ENCODE results near the gene NCKAP5L. TPM values are rescaled to one million over a fixed set of nuclear protein-coding genes. Genes with fewer than 3 reads are reported as not detected.

NCKAP5L gene
- polyA plus RNA-seq, 4 donors = 0.45 to 7.0 (median 2.9) TPM

GRCh38 chr12:49823951-49824350 lies 4.3 kb downstream of the NCKAP5L start:
- H3K4me1 ChIP-seq (ENCODE audit: control insufficient read depth in 3 of 3, insufficient read depth in 2 of 3, low read depth in 1 of 3, low read length in 2 of 3) = peaks cover 0 to 9% (median 2%) of the 10 kb centered on the region in 3 donors
- FAIRE-seq (no peak), DNase-seq (no peak)
- H3K4me3 ChIP-seq (ENCODE audit: low read depth in 1 of 3, low read length in 3 of 3) = no peak overlapping the region
- WGBS, 3 donors = 91 to 96% (median 95%) methylated on average over 6 of the region's 6 CpGs
- no peaks in the 10 kb centered on the region for H3K27me3 ChIP-seq (ENCODE audit: control insufficient read depth in 3 of 3, insufficient read depth in 3 of 3, low read length in 3 of 3)
- peaks cover 0 to 17% (median 0%) of the 10 kb centered on the region in 3 donors for H3K36me3 ChIP-seq (ENCODE audit: control insufficient read depth in 3 of 3, insufficient read depth in 2 of 3, low read depth in 1 of 3, low read length in 3 of 3)
- no peak overlapping the region for H3K27ac ChIP-seq (ENCODE audit: low read depth in 1 of 3, low read length in 2 of 3)
- H3K9me3 ChIP-seq (ENCODE audit: control insufficient read depth in 2 of 2, insufficient read depth in 1 of 2, low read depth in 1 of 2, low read length in 1 of 2) = no peaks in the 10 kb centered on the region

- H3K4me1 ChIP-seq (ENCODE audit: control insufficient read depth in 3 of 3, insufficient read depth in 2 of 3, low read depth in 1 of 3, low read length in 2 of 3) = peaks cover 0 to 6% (median 2%) of the 10 kb centered on the region in 3 donors
- no peak overlapping the region for H3K4me3 ChIP-seq (ENCODE audit: low read depth in 1 of 3, low read length in 3 of 3)
- no peak overlapping the region for H3K27ac ChIP-seq (ENCODE audit: low read depth in 1 of 3, low read length in 2 of 3)
- WGBS, 3 donors = 68 to 86% (median 81%) methylated on average over 1 of the region's 1 CpG
- no peaks in the 10 kb centered on the region for H3K27me3 ChIP-seq (ENCODE audit: control insufficient read depth in 3 of 3, insufficient read depth in 3 of 3, low read length in 3 of 3)
- no peak for DNase-seq
- no peaks in the 10 kb centered on the region for H3K9me3 ChIP-seq (ENCODE audit: control insufficient read depth in 2 of 2, insufficient read depth in 1 of 2, low read depth in 1 of 2, low read length in 1 of 2)
- peaks cover 0 to 17% (median 0%) of the 10 kb centered on the region in 3 donors for H3K36me3 ChIP-seq (ENCODE audit: control insufficient read depth in 3 of 3, insufficient read depth in 2 of 3, low read depth in 1 of 3, low read length in 3 of 3)
- no peak for FAIRE-seq
Measured at GRCh38 chr12:49823350-49823749, 4.9 kb downstream of the NCKAP5L start.

DNA sequence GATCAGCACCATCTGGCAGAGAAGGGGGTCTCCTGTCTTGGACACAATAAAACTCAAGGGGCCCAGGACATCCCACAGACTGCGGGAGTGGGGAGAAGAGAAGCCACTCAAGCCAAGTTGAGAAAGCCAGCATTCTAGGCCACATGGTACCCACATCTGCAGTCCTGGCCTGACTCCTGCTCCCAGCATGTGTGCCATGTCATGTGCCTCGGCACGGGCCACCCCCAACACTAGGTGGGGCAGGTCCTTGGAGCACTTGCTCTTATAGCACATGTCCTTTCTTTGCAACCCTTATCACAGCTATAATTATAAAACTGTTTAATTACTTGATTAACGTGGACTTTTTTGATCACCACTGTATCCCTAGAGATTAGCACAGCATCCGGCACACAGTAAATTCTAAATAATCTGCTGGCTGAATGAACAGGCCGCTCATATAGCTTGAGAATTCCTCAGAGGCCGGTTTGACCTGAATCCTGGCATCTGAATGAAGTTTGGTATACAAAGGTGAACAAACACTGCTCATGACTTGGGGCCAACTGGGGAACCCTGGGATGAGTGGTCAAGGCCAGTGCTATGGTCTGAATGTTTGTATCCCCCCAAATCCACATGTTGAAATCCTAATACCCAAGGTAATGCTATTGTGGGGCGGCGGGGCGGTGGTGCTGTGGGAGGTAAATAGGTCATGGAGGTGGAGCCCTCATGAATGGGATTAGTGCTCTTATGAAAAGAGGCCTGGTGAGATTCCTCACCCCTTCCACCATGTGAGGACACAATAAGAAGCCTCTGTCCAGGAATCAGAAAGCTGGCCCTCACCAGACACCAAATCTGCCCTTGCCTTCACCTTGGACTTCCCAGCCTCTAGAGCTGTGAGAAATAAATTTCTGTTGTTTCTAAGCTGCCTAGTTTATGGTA lies 6.6 kb downstream of the NCKAP5L start:
- 66 to 77% (median 74%) methylated on average over 10 of the region's 10 CpGs for WGBS, 3 donors
- no peak for FAIRE-seq
- H3K27ac ChIP-seq (ENCODE audit: low read depth in 1 of 3, low read length in 2 of 3) = peak overlapping the region in 1 of 3 donors; percentile 71

GRCh38 chr12:49819786-49820185 lies 8.4 kb downstream of the NCKAP5L start:
- Histone ChIP-seq H3K36me3 (ENCODE audit: control insufficient read depth in 3 of 3, insufficient read depth in 2 of 3, low read depth in 1 of 3, low read length in 3 of 3) (peaks cover 0 to 22% (median 0%) of the 10 kb centered on the region in 3 donors), H3K27me3 (ENCODE audit: control insufficient read depth in 3 of 3, insufficient read depth in 3 of 3, low read length in 3 of 3) (no peaks in the 10 kb centered on the region), H3K27ac (ENCODE audit: low read depth in 1 of 3, low read length in 2 of 3) (no peak overlapping the region), H3K4me1 (ENCODE audit: control insufficient read depth in 3 of 3, insufficient read depth in 2 of 3, low read depth in 1 of 3, low read length in 2 of 3) (peaks cover 0 to 2% (median 0%) of the 10 kb centered on the region in 3 donors), H3K4me3 (ENCODE audit: low read depth in 1 of 3, low read length in 3 of 3) (no peak overlapping the region), H3K9me3 (ENCODE audit: control insufficient read depth in 2 of 2, insufficient read depth in 1 of 2, low read depth in 1 of 2, low read length in 1 of 2) (no peaks in the 10 kb centered on the region)
- DNase-seq (no peak), FAIRE-seq (no peak)
- 64 to 70% (median 70%) methylated on average over 2 of the region's 2 CpGs for WGBS, 3 donors

More for the DNA sequence above, 6.6 kb downstream of the NCKAP5L start:
- H3K27me3 ChIP-seq (ENCODE audit: control insufficient read depth in 3 of 3, insufficient read depth in 3 of 3, low read length in 3 of 3) = no peaks in the 10 kb centered on the region
- no peak overlapping the region for H3K4me3 ChIP-seq (ENCODE audit: low read depth in 1 of 3, low read length in 3 of 3)
- no peaks in the 10 kb centered on the region for H3K9me3 ChIP-seq (ENCODE audit: control insufficient read depth in 2 of 2, insufficient read depth in 1 of 2, low read depth in 1 of 2, low read length in 1 of 2)
- DNase-seq = no peak
- peaks cover 0 to 2% (median 0%) of the 10 kb centered on the region in 3 donors for H3K4me1 ChIP-seq (ENCODE audit: control insufficient read depth in 3 of 3, insufficient read depth in 2 of 3, low read depth in 1 of 3, low read length in 2 of 3)
- H3K36me3 ChIP-seq (ENCODE audit: control insufficient read depth in 3 of 3, insufficient read depth in 2 of 3, low read depth in 1 of 3, low read length in 3 of 3) = peaks cover 0 to 17% (median 0%) of the 10 kb centered on the region in 3 donors

GRCh38 chr12:49818241-49818895 lies 9.8 kb downstream of the NCKAP5L start:
- DNase-seq (no peak), FAIRE-seq (no peak)
- Histone ChIP-seq H3K27me3 (ENCODE audit: control insufficient read depth in 3 of 3, insufficient read depth in 3 of 3, low read length in 3 of 3) (no peaks in the 10 kb centered on the region), H3K4me3 (ENCODE audit: low read depth in 1 of 3, low read length in 3 of 3) (no peak overlapping the region), H3K9me3 (ENCODE audit: control insufficient read depth in 2 of 2, insufficient read depth in 1 of 2, low read depth in 1 of 2, low read length in 1 of 2) (no peaks in the 10 kb centered on the region), H3K4me1 (ENCODE audit: control insufficient read depth in 3 of 3, insufficient read depth in 2 of 3, low read depth in 1 of 3, low read length in 2 of 3) (peaks cover 0 to 2% (median 0%) of the 10 kb centered on the region in 3 donors), H3K27ac (ENCODE audit: low read depth in 1 of 3, low read length in 2 of 3) (no peak overlapping the region), H3K36me3 (ENCODE audit: control insufficient read depth in 3 of 3, insufficient read depth in 2 of 3, low read depth in 1 of 3, low read length in 3 of 3) (peaks cover 0 to 15% (median 0%) of the 10 kb centered on the region in 3 donors)
- WGBS, 3 donors = 74 to 86% (median 78%) methylated on average over 7 of the region's 7 CpGs

- H3K4me1 ChIP-seq (ENCODE audit: control insufficient read depth in 3 of 3, insufficient read depth in 2 of 3, low read depth in 1 of 3, low read length in 2 of 3) = peaks cover 0 to 20% (median 0%) of the 10 kb centered on the region in 3 donors
- FAIRE-seq (no peak), DNase-seq (no peak)
- no peaks in the 10 kb centered on the region for H3K9me3 ChIP-seq (ENCODE audit: control insufficient read depth in 2 of 2, insufficient read depth in 1 of 2, low read depth in 1 of 2, low read length in 1 of 2)
- whole genome bisulfite sequencing, 3 donors = 30 to 66% (median 50%) methylated on average over 1 of the region's 1 CpG
- peaks cover 0 to 11% (median 0%) of the 10 kb centered on the region in 3 donors for H3K36me3 ChIP-seq (ENCODE audit: control insufficient read depth in 3 of 3, insufficient read depth in 2 of 3, low read depth in 1 of 3, low read length in 3 of 3)
- no peaks in the 10 kb centered on the region for H3K27me3 ChIP-seq (ENCODE audit: control insufficient read depth in 3 of 3, insufficient read depth in 3 of 3, low read length in 3 of 3)
- H3K4me3 ChIP-seq (ENCODE audit: low read depth in 1 of 3, low read length in 3 of 3) = no peak overlapping the region
- no peak overlapping the region for H3K27ac ChIP-seq (ENCODE audit: low read depth in 1 of 3, low read length in 2 of 3)
Measured at GRCh38 chr12:49813131-49813530, 15.1 kb downstream of the NCKAP5L start.

- peaks cover 0 to 13% (median 0%) of the 10 kb centered on the region in 3 donors for H3K36me3 ChIP-seq (ENCODE audit: control insufficient read depth in 3 of 3, insufficient read depth in 2 of 3, low read depth in 1 of 3, low read length in 3 of 3)
- H3K4me1 ChIP-seq (ENCODE audit: control insufficient read depth in 3 of 3, insufficient read depth in 2 of 3, low read depth in 1 of 3, low read length in 2 of 3) = peaks cover 0 to 20% (median 0%) of the 10 kb centered on the region in 3 donors
- 70 to 82% (median 77%) methylated on average over 4 of the region's 4 CpGs for WGBS, 3 donors
- H3K27me3 ChIP-seq (ENCODE audit: control insufficient read depth in 3 of 3, insufficient read depth in 3 of 3, low read length in 3 of 3) = no peaks in the 10 kb centered on the region
- H3K9me3 ChIP-seq (ENCODE audit: control insufficient read depth in 2 of 2, insufficient read depth in 1 of 2, low read depth in 1 of 2, low read length in 1 of 2) = no peaks in the 10 kb centered on the region
- no peak overlapping the region for H3K27ac ChIP-seq (ENCODE audit: low read depth in 1 of 3, low read length in 2 of 3)
- FAIRE-seq = no peak
- no peak overlapping the region for H3K4me3 ChIP-seq (ENCODE audit: low read depth in 1 of 3, low read length in 3 of 3)
- no peak for DNase-seq
Measured at GRCh38 chr12:49811961-49812401, 16.2 kb downstream of the NCKAP5L start.

DNA sequence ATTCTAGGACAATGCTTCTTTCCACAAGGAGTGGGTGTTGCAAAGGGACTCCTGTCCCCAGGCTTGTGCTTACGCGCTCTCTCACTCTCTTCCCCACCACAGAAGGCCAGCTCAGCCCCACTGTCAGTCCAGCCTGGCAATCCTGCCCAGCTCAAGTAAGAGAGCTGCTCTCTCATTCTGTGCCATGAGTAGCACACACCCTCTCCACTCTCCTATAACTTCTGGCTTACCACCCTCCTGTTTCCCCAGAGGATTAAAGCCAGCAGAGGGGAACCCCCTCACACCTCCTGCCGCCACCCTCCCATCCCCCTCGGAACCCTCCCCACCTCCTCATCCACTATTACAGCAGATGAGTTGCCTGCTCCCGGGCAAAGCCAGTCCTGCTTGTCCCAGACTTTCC lies 17.1 kb downstream of the NCKAP5L start:
- 84 to 92% (median 87%) methylated on average over 5 of the region's 5 CpGs for WGBS, 3 donors
- Histone ChIP-seq H3K27me3 (ENCODE audit: control insufficient read depth in 3 of 3, insufficient read depth in 3 of 3, low read length in 3 of 3) (no peaks in the 10 kb centered on the region), H3K4me3 (ENCODE audit: low read depth in 1 of 3, low read length in 3 of 3) (no peak overlapping the region), H3K36me3 (ENCODE audit: control insufficient read depth in 3 of 3, insufficient read depth in 2 of 3, low read depth in 1 of 3, low read length in 3 of 3) (peaks cover 0 to 13% (median 0%) of the 10 kb centered on the region in 3 donors), H3K9me3 (ENCODE audit: control insufficient read depth in 2 of 2, insufficient read depth in 1 of 2, low read depth in 1 of 2, low read length in 1 of 2) (no peaks in the 10 kb centered on the region), H3K4me1 (ENCODE audit: control insufficient read depth in 3 of 3, insufficient read depth in 2 of 3, low read depth in 1 of 3, low read length in 2 of 3) (peaks cover 0 to 20% (median 0%) of the 10 kb centered on the region in 3 donors), H3K27ac (ENCODE audit: low read depth in 1 of 3, low read length in 2 of 3) (no peak overlapping the region)
- DNase-seq = no peak
- FAIRE-seq = no peak
